NCI-H345 treated with DMSO at 0.1 percent for 48 hours (cell line): ENCODE measurements around the gene SNX22.
A peak's percentile ranks its signal among the peaks of the same experiment; 100 is the strongest.

Experiments
- DNase-seq: peaks from one replicate; lab custom pipeline; 2025; ENCODE audit not compliant: unreplicated experiment; lab: John Stamatoyannopoulos, UW

Gene SNX22

GRCh38 chr15:64155802-64156651, 4.5 kb downstream of the SNX22 start:
- DNase-seq, result no peak

DNA sequence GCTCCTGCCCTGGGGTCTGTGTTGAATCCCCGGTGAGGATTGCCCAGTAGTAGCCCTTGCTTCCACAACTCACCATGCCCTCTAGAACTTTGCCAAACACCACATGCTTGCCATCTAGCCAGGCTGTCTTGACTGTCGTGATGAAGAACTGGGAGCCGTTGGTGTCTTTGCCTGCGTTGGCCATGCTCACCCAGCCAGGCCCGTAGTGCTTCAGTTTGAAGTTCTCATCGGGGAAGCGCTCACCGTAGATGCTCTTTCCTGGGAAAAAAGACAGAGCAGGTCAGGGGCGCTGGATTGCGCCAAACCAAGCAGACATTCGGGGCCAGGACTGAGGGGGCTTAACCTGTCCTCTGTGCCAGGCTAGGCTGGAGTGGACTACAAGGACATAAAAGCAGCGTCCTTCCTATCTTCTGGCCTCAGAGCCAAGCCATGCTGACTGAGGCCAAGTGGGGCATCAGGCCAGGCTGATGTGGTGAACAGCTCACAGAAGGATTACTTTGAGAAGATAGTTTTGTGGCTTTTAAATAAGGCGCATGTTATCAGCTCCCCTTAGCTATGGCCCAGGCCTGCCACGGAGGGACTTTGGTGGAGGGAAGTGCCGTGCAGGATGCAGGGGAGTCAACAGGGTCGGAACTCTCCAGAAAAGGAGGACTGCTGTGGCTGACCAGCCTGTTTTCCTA, 5.3 kb downstream of the SNX22 start:
- no peak for DNase-seq

DNA sequence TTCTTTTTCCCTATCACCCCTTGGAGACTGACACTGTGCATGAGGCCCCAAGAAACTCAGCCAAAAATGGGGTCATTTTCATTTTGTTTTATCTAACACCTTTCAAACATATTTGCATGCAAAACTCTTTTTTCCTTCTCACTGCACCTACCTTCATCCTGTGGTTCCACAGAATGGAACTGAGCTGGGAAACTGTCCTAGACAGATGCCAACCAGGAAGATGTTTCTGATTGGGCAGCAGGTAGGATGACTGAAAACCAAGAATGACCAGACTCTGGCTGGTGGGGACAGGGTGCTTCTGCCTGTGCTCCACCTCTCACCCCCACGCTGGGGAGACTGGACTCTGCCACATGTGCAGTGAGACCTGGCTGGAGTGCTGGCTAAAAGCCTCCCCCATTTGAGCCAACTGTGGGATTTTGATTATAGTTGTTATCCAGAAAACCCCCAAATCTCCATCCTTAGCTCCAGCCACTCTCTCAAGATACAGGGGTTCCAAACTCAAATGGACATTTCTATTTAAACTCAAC, 6.1 kb downstream of the SNX22 start:
- no peak for DNase-seq

GRCh38 chr15:64158363-64159134, 7.0 kb downstream of the SNX22 start:
- DNase-seq, result no peak

DNA sequence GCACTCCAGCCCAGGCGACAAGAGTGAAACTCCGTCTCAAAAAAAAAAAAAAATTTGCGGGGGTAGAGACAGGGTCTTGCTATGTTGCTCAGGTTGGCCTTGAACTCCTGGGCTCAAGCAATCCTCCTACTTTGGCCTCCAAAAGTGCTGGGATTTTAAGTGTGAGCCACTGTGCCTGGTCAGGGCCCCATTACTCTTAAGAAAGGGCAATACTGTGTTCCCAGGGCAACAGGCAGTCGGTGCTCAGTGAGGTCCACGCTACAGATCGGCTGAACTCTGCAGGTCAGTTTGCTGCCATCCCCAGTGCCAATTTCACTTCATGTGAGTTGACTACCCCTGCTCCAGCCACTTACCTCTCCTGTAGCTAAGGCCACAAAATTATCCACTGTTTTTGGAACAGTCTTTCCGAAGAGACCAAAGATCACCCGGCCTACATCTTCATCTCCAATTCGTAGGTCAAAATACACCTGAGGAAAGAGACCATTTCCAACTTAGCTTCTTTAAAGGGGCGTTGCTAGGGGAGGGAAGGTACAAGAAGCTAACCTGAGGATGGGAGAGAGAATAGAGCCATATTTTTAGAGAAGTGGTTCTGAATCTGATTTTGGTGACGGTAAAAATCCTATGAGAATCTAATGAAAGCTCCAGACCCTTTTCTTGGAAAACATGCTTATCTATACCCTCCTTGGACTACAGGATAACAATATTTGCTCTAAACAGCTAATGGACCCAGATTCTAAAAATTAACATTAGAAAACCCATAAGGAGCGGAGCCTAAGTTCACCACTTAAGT, 10.4 kb downstream of the SNX22 start:
- no peak for DNase-seq

DNA sequence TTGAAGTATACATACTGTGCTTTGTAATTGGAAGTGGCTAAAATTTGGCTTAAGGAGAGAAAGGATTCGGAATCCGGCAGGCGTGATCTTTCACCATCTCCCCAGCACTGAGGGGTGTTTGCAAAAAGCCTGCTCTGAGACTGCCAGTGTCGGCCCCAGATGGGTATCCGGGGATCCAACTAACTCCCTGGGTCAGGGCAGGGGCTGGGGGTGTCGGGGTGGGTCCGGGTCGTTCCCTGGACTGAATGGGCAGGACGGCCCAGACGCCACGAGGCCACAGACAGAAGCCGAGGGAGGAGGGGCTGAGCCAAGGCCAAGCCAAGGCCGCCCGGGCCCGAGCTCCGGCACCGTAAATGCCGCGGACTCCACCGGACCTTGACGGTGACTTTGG, 10.9 kb downstream of the SNX22 start:
- DNase-seq, result no peak

- DNase-seq, result peak; percentile 76
Observed at GRCh38 chr15:64162869-64163658, 11.5 kb downstream of the SNX22 start, which contains the start of gene PPIB. TSS of gene PPIB (minus strand) at chr15:64163022. CDS start at chr15:64162986, 36 bp downstream.

- no peak for DNase-seq
Observed at GRCh38 chr15:64163659-64164362, 12.3 kb downstream of the SNX22 start.

DNA sequence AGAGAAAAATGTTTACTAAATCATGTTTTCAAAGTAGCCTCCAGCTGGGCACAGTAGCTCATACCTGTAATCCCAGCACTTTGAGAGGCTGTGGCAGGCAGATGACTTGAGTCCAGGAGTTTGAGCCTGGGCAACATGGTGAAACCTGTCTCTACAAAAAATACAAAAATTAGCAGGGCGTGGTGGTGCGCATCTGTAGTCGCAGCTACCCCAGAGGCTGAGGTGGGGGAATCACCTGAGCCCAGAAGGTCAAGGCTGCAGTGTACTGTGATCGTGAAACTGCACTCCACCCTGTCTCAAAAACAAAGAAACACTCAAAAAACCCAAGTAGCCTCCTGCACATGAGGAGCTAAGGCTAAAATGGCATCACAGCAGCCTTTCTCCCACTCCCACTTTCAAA, 12.9 kb downstream of the SNX22 start:
- no peak for DNase-seq

- no peak for DNase-seq
Observed at GRCh38 chr15:64166102-64166890, 14.8 kb downstream of the SNX22 start.

- no peak for DNase-seq
Observed at GRCh38 chr15:64180235-64180824, 28.8 kb downstream of the SNX22 start.

- no peak for DNase-seq
Observed at GRCh38 chr15:64182859-64183370, 31.4 kb downstream of the SNX22 start.

GRCh38 chr15:64185146-64185911, 33.8 kb downstream of the SNX22 start:
- no peak for DNase-seq

DNA sequence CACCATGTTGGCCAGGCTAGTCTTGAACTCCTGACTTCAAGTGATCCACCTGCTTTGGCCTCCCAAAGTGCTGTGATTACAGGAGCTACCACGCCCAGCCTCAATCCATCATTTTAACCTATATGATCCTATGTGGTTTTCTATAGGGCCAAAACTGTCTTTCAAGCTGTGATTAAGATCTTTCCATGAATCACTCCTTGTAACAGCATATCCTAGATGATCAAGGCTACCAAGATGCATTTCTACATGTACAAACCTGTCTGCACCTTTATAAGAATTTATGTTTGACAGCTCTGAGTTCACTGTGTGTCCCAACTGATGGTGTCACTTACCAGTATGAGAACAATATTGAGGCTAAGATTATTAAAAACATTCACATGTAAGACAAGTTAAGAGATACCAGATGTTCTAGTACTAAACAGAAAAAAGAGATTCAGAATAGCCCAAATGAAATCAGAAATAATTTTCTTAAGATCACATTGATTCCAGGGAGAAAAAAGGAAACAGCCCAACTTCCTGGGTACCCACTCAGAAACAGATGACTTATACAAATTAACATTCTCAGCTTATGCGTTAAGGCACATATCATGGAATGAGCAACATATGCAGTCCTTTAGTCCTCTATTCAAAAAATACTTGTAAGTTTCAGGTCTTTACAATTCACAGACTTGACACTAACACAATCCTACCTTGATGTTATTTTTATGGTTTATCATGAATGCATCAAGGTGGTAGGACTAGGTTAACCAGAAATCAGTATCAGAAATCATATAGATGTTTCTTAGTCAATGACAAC, 36.1 kb downstream of the SNX22 start:
- no peak for DNase-seq

DNA sequence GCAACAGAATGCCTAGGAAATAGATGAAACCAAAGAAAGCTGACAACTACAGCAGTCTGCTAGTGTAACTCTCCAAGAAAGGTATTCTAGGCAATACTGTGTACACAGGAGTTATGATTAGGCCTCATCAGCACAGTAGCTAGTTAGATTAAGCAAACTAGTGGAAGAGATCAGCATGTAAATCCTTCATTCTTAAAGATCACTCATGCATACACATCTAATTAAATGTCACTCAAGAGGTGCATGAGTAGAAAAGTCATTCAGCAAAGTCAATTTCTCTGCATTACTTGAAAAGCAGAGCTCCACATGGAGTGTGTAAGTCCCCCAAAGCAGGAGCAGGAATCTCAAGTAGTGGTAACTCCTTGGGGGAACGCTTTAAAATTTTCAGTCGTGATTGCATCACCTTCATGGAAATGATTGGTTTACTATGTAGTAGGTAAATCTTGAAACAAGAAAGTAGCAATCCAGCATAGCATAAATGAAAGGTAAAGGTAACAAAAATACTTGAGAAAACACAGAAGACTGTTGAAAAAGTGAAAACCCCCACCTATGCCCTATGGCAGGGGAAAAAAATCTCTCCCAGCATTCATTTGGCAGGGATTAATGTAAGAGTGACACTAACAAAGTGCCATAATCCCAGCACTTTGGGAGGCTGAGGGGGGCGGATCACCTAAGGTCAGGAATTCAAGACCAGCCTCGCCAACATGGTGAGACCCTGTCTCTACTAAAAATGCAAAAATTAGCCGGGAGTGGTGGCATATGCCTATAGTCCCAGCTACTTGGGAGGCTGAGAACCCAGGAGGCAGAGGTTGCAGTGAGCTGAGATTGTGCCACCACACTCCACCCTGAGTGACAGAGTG, 40.7 kb downstream of the SNX22 start:
- DNase-seq, result no peak
